GM21360 (cell line): Measurements from ENCODE around the gene ACBD6.
"Not testable (repeated sequence)": the region's sequence is repeated elsewhere in the genome, so short reads cannot be mapped to it uniquely, and the experiment has no call there.

ENCODE experiments used
- ATAC-seq: cut with Tn5 transposase; IDR thresholded peaks from one replicate; pipeline ENCODE4 v1.9.1; 2021; ENCODE audit warnings: mild to moderate bottlenecking, moderate library complexity; ENCODE audit not compliant: unreplicated experiment

Gene ACBD6

GRCh38 chr1:180424848-180425457, 77.4 kb downstream of the ACBD6 start:
- ATAC-seq = no peak

- ATAC-seq = no peak
Measured at GRCh38 chr1:180421614-180422013, 80.8 kb downstream of the ACBD6 start.

GRCh38 chr1:180421145-180421544, 81.2 kb downstream of the ACBD6 start:
- ATAC-seq = not testable (repeated sequence)

- ATAC-seq = no peak
Measured at GRCh38 chr1:180415985-180416633, 86.3 kb downstream of the ACBD6 start.

- no peak for ATAC-seq
Measured at GRCh38 chr1:180415236-180415848, 87.0 kb downstream of the ACBD6 start.

GRCh38 chr1:180412583-180412982, 89.8 kb downstream of the ACBD6 start:
- no peak for ATAC-seq

- ATAC-seq = not testable (repeated sequence)
Measured at GRCh38 chr1:180408128-180408527, 94.2 kb downstream of the ACBD6 start.

GRCh38 chr1:180407051-180407450, 95.3 kb downstream of the ACBD6 start:
- ATAC-seq = no peak

- ATAC-seq = no peak
Measured at GRCh38 chr1:180402551-180402950, 99.8 kb downstream of the ACBD6 start.

- ATAC-seq = no peak
Measured at GRCh38 chr1:180402001-180402400, 100.4 kb downstream of the ACBD6 start.

GRCh38 chr1:180397175-180397574, 105.2 kb downstream of the ACBD6 start:
- ATAC-seq = no peak

- no peak for ATAC-seq
Measured at GRCh38 chr1:180392427-180393145, 109.8 kb downstream of the ACBD6 start.

- no peak for ATAC-seq
Measured at GRCh38 chr1:180392020-180392419, 110.4 kb downstream of the ACBD6 start.

GRCh38 chr1:180387413-180387812, 115.0 kb downstream of the ACBD6 start:
- no peak for ATAC-seq

GRCh38 chr1:180386745-180387367, 115.5 kb downstream of the ACBD6 start:
- ATAC-seq = no peak

GRCh38 chr1:180385144-180385543, 117.2 kb downstream of the ACBD6 start:
- no peak for ATAC-seq

- no peak for ATAC-seq
Measured at GRCh38 chr1:180384286-180385005, 117.9 kb downstream of the ACBD6 start.

GRCh38 chr1:180382326-180383115, 119.9 kb downstream of the ACBD6 start:
- no peak for ATAC-seq

- ATAC-seq = no peak
Measured at GRCh38 chr1:180381184-180381580, 121.2 kb downstream of the ACBD6 start.
